H1 (cell line): ENCODE results near the gene SHOX.

Experiments used
- CHD1 ChIP-seq: IDR thresholded peaks from 2 replicates; pipeline ENCODE4 v1.6.1; 2012; ENCODE audit warnings: low read depth, low read length, improper control_type of control experiment
- POU5F1 ChIP-seq: IDR thresholded peaks from 2 replicates; pipeline ENCODE4 v1.6.1; 2011; ENCODE audit warnings: low read depth, mild to moderate bottlenecking, low read length, moderate library complexity
- TF ChIP-seq, protein P1 (sequence below): IDR thresholded peaks from 2 replicates; pipeline ENCODE4 v1.6.1; 2011; ENCODE audit warnings: low read length, improper control_type of control experiment

DNA sequence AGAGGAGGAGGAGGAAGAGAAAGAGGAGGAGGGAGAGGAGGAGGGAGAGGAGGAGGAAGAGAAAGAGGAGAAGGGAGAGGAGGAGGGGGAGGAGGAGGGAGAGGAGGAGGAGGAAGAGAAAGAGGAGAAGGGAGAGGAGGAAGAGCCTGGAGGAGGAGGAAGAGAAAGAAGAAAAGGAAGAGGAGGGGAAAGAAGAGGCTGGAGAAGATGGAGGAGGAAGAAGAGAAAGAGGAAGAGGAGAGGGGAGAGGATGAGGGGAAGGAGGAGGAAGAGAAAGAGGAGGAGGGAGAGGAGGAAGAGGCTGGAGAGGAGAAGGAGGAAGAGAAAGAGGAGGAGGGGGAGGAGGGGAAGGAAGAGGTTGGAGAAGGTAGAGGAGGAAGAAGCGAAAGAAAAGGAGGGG is 46.0 kb upstream of the SHOX start:
- TF ChIP-seq CHD1 (no peak), POU5F1 (no peak)
- TF ChIP-seq, protein P1, sequence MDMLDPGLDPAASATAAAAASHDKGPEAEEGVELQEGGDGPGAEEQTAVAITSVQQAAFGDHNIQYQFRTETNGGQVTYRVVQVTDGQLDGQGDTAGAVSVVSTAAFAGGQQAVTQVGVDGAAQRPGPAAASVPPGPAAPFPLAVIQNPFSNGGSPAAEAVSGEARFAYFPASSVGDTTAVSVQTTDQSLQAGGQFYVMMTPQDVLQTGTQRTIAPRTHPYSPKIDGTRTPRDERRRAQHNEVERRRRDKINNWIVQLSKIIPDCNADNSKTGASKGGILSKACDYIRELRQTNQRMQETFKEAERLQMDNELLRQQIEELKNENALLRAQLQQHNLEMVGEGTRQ: no peak
